GM18868 (cell line): Measurements from ENCODE around the gene DOCK4.

ENCODE experiments used
- ATAC-seq: cut with Tn5 transposase; IDR thresholded peaks from one replicate; pipeline ENCODE4 v1.9.1; 2021; ENCODE audit warnings: mild to moderate bottlenecking, moderate library complexity; ENCODE audit not compliant: unreplicated experiment

DOCK4 gene

GRCh38 chr7:111835066-111835465 is 371.1 kb downstream of the DOCK4 start:
- ATAC-seq = no peak

GRCh38 chr7:111834367-111834766 is 371.8 kb downstream of the DOCK4 start:
- no peak for ATAC-seq

- ATAC-seq = no peak
Measured at GRCh38 chr7:111833466-111833865, 372.7 kb downstream of the DOCK4 start.

GRCh38 chr7:111832174-111832573 is 374.0 kb downstream of the DOCK4 start:
- no peak for ATAC-seq

GRCh38 chr7:111829221-111829620 is 377.0 kb downstream of the DOCK4 start:
- no peak for ATAC-seq

GRCh38 chr7:111827863-111828504 is 378.2 kb downstream of the DOCK4 start:
- ATAC-seq = no peak

- ATAC-seq = no peak
Measured at GRCh38 chr7:111825046-111825445, 381.2 kb downstream of the DOCK4 start.

- no peak for ATAC-seq
Measured at GRCh38 chr7:111823826-111824225, 382.4 kb downstream of the DOCK4 start.

- ATAC-seq = no peak
Measured at GRCh38 chr7:111821046-111821445, 385.2 kb downstream of the DOCK4 start.

GRCh38 chr7:111820621-111821020 is 385.6 kb downstream of the DOCK4 start:
- no peak for ATAC-seq

GRCh38 chr7:111820121-111820520 is 386.1 kb downstream of the DOCK4 start:
- ATAC-seq = no peak

GRCh38 chr7:111815354-111815753 is 390.8 kb downstream of the DOCK4 start:
- ATAC-seq = no peak

GRCh38 chr7:111813306-111813705 is 392.9 kb downstream of the DOCK4 start:
- ATAC-seq = peak; percentile 56

GRCh38 chr7:111806232-111806631 is 400.0 kb downstream of the DOCK4 start:
- ATAC-seq = no peak

- no peak for ATAC-seq
Measured at GRCh38 chr7:111803015-111803758, 403.0 kb downstream of the DOCK4 start.

- no peak for ATAC-seq
Measured at GRCh38 chr7:111802194-111802772, 403.9 kb downstream of the DOCK4 start.

GRCh38 chr7:111801277-111801676 is 404.9 kb downstream of the DOCK4 start:
- no peak for ATAC-seq

GRCh38 chr7:111796671-111797070 is 409.5 kb downstream of the DOCK4 start:
- no peak for ATAC-seq

GRCh38 chr7:111789870-111790269 is 416.3 kb downstream of the DOCK4 start:
- no peak for ATAC-seq

GRCh38 chr7:111789048-111789320 is 417.2 kb downstream of the DOCK4 start:
- no peak for ATAC-seq

GRCh38 chr7:111788286-111789047 is 417.7 kb downstream of the DOCK4 start:
- no peak for ATAC-seq

- ATAC-seq = no peak
Measured at GRCh38 chr7:111787741-111788140, 418.5 kb downstream of the DOCK4 start.
